Ascending aorta (tissue), 2 donors: ENCODE measurements around the gene HOXC6. TPM values are rescaled to one million over a fixed set of nuclear protein-coding genes. Genes with fewer than 3 reads are reported as not detected.

Experiments used
- DNase-seq, 2 donors: peaks; one replicate each; pipeline ENCODE4 v3.0.0-alpha.2; 2019; ENCODE audit warnings: low spot score in 2 of 2
- H3K27ac ChIP-seq, 2 donors: fragments of 200-600 bp; sonication (generic); one replicate each; pipeline ENCODE4 v1.5.1; 2016 to 2017; ENCODE audit warnings: mild to moderate bottlenecking in 1 of 2
- H3K27me3 ChIP-seq: fragments of 200-600 bp; sonication (generic); one replicate; pipeline ENCODE4 v1.5.1; 2017
- H3K36me3 ChIP-seq, 2 donors: fragments of 200-600 bp; sonication (generic); one replicate each; pipeline ENCODE4 v1.5.1; 2016
- H3K4me1 ChIP-seq, 2 donors: fragments of 200-600 bp; sonication (generic); one replicate each; pipeline ENCODE4 v1.5.1; 2016 to 2017; ENCODE audit warnings: mild to moderate bottlenecking in 1 of 2
- H3K4me3 ChIP-seq, 2 donors: fragments of 200-600 bp; sonication (generic); one replicate each; pipeline ENCODE4 v1.5.1; 2016 to 2017; ENCODE audit warnings: mild to moderate bottlenecking in 1 of 2
- H3K9me3 ChIP-seq, 2 donors: fragments of 200-600 bp; sonication (generic); one replicate each; pipeline ENCODE4 v1.5.1; 2016
- intact Hi-C: fragments of 100-400 bp; cut with DNase I; formaldehyde crosslinking; loops from one replicate; pipeline ENCODE4 v1.15.1; 2023
- total RNA-seq: library from RNA; depleted of rRNA; stranded (reverse); fragments of >200 nt; gene quantifications from one replicate; pipeline ENCODE4 v1.1.0, GENCODE V29; 2016
- TF ChIP-seq, protein P1 (sequence below), 3 experiments: fragments of 200-600 bp in 2 of 3; fragments of 450-650 bp in 1 of 3; sonication (generic) in 2 of 3; IDR thresholded peaks; one replicate each; pipeline ENCODE4 v1.5.1; 2016 to 2019; ENCODE audit warnings: antibody characterized with exemption in 3 of 3, mild to moderate bottlenecking in 1 of 3, moderate library complexity in 1 of 3

The HOXC6 gene
- total RNA-seq, 1 donor from 2014 or later, result 7.6 TPM

DNA sequence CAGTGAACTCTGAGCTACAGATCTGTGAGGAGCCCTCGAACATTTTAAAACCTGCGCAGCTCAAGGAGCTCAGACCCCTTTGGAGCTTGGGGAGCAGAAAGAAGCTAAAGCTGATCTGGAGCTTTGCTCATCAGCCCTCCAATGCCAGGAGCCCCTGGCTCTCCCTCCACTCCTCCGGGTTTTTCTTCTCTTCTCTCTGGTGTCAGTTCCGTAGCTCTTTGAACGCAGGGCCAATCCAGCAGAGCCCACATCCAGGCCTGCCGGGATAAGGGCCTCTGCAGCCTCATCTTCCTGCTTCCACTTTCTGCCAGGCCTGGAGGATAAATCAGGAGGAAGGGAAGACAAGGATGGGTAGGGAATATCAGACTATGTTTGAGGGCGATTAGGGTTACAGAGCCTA, 31.4 kb downstream of the HOXC6 start:
- TF ChIP-seq, protein P1, sequence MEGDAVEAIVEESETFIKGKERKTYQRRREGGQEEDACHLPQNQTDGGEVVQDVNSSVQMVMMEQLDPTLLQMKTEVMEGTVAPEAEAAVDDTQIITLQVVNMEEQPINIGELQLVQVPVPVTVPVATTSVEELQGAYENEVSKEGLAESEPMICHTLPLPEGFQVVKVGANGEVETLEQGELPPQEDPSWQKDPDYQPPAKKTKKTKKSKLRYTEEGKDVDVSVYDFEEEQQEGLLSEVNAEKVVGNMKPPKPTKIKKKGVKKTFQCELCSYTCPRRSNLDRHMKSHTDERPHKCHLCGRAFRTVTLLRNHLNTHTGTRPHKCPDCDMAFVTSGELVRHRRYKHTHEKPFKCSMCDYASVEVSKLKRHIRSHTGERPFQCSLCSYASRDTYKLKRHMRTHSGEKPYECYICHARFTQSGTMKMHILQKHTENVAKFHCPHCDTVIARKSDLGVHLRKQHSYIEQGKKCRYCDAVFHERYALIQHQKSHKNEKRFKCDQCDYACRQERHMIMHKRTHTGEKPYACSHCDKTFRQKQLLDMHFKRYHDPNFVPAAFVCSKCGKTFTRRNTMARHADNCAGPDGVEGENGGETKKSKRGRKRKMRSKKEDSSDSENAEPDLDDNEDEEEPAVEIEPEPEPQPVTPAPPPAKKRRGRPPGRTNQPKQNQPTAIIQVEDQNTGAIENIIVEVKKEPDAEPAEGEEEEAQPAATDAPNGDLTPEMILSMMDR (IDR thresholded peaks at IDR 0.05), result no peak
- Histone ChIP-seq H3K9me3 (no peaks in the 10 kb centered on the region), H3K36me3 (no peaks in the 10 kb centered on the region), H3K4me3 (no peak overlapping the region), H3K27me3 (no peaks in the 10 kb centered on the region), H3K4me1 (peaks cover 0 to 3% of the 10 kb centered on the region in 2 donors), H3K27ac (no peak overlapping the region)
- DNase-seq, result no peak
- intact Hi-C loops, result no loop called here

DNA sequence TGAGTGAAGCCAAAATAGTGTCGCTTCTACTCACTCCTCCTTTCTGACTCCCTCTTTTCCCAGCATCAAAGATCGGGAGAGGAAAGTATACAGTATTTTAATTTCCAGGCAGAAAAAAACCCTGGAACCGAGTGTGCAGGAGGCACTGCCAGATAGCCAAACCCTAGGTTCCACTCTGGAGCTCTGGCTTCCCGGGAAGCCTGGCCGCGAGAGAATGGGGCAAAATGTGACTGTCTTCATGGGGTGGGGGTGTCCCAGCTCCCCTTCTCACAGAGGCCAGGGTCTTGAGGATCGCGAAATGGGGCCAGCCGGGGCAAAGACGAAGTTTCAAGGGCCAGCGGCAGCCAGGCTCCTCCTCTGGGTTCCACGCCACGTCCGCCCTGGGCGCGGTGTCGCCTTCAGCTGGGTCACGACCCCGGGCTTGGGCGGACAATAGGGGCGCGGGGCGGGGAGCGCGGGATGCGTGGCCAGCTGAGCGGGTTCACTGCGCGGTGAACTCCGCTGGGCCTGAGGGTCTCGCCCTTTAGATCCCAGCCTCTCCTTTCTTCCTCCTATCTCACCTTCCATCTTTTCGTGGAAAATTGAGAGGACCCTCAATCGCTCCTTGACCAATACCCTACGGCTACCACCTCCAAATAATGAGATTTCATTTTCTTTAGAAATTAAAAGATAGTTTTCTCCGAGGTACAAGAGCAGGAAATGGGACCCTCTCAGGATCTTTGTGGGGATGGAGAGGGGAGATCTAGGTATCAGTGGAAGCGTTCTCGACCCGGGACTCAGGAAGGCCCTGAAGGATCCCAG, 32.1 kb downstream of the HOXC6 start:
- no peak overlapping the region for H3K4me3 ChIP-seq
- H3K9me3 ChIP-seq, result no peaks in the 10 kb centered on the region
- TF ChIP-seq, protein P1 (IDR thresholded peaks at IDR 0.05), result no peak
- no peaks in the 10 kb centered on the region for H3K27me3 ChIP-seq
- H3K4me1 ChIP-seq, result no peaks in the 10 kb centered on the region
- no peak overlapping the region for H3K27ac ChIP-seq
- intact Hi-C loops, result no loop called here
- H3K36me3 ChIP-seq, result no peaks in the 10 kb centered on the region
- no peak for DNase-seq

DNA sequence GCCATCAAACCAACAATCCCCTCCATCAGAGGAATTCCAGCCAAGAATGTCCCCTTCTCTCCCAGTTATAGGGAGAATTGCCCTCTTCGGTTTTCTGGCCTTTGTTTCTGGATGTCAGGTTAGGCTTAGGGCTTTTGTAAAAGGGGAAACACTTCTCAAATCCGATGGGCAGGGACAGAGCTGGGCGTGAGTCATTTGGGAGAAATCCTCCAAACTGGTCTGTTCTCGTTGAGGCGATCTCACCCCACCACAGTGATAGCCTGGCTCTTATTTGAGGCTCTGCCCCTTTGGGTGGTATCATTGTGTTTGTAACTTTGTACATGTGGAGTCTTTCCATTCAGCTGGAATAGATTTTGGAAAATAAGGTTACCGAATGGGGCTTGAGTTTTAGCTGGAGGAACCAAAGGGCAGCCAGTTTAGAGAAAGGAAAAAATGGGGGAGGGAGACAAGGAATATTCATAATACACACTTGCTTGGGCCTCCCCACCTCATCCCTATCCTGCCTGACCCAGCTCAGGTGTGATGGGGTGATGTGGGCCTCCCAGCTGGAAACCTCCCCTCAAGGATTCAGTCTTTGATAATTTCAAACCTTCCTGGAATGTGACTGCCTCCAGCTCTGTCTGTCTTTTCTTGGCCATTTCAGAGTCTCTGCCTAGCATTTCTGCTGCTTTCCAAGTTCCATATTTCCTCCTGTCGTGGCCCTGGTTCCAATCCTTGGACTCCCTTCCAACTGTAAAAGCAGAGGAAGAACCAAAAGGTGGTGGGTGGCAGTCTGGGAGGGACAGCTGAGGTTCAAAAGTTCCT, 32.9 kb downstream of the HOXC6 start:
- H3K27me3 ChIP-seq, result no peaks in the 10 kb centered on the region
- no peak for DNase-seq
- no peaks in the 10 kb centered on the region for H3K36me3 ChIP-seq
- no peaks in the 10 kb centered on the region for H3K4me1 ChIP-seq
- intact Hi-C loops, result no loop called here
- TF ChIP-seq, protein P1 (IDR thresholded peaks at IDR 0.05), result no peak
- H3K27ac ChIP-seq, result no peak overlapping the region
- no peak overlapping the region for H3K4me3 ChIP-seq
- H3K9me3 ChIP-seq, result no peaks in the 10 kb centered on the region

- DNase-seq, result no peak
- intact Hi-C loops, result no loop called here
- no peak overlapping the region for H3K27ac ChIP-seq
- no peaks in the 10 kb centered on the region for H3K27me3 ChIP-seq
- no peak overlapping the region for H3K4me3 ChIP-seq
- no peaks in the 10 kb centered on the region for H3K4me1 ChIP-seq
- TF ChIP-seq, protein P1 (IDR thresholded peaks at IDR 0.05), result no peak
- no peaks in the 10 kb centered on the region for H3K36me3 ChIP-seq
- H3K9me3 ChIP-seq, result no peaks in the 10 kb centered on the region
Observed at GRCh38 chr12:54065677-54066076, 37.4 kb downstream of the HOXC6 start.

GRCh38 chr12:54066408-54066807, 38.2 kb downstream of the HOXC6 start:
- H3K4me3 ChIP-seq, result no peak overlapping the region
- no peak overlapping the region for H3K27ac ChIP-seq
- H3K4me1 ChIP-seq, result no peaks in the 10 kb centered on the region
- no peak for DNase-seq
- no peaks in the 10 kb centered on the region for H3K36me3 ChIP-seq
- intact Hi-C loops, result no loop called here
- TF ChIP-seq, protein P1 (IDR thresholded peaks at IDR 0.05), result no peak
- H3K9me3 ChIP-seq, result no peaks in the 10 kb centered on the region
- H3K27me3 ChIP-seq, result no peaks in the 10 kb centered on the region
